ENCODE results near the gene GBX1. TPM values are rescaled to one million over a fixed set of nuclear protein-coding genes. Genes with fewer than 3 reads are reported as not detected.

The GBX1 gene
- total RNA-seq (2022; extraction: Qiagen RNA extraction; ENCODE audit: low read depth), result 0.23 TPM in 1 of 5 replicates, not detected in the others

GRCh38 chr7:151167197-151167961, at the start of gene GBX1:
GBX1 (minus strand) TSS chr7:151167694; CDS start chr7:151167548, 146 bp downstream.

GRCh38 chr7:151210087-151210854, 42.8 kb upstream of the GBX1 start, which contains the start of gene H2BK1:
H2BK1 (minus strand) TSS chr7:151210488; CDS start chr7:151210318, 170 bp downstream.

GRCh38 chr7:151186640-151187408, 19.3 kb upstream of the GBX1 start, which contains the start of gene ASB10:
ASB10 (minus strand) TSS chr7:151187250; CDS start chr7:151187130, 120 bp downstream.

Other genes starting within 250 kb of the GBX1 start
- 0.71 to 1.2 TPM (median 0.98 TPM) in 5 replicates for gene KCNH2, start 189.4 kb downstream of the GBX1 start, total RNA-seq (2022; extraction: Qiagen RNA extraction; ENCODE audit: low read depth)
- 0.07 to 1.0 TPM (median 0.46 TPM) in 5 replicates for gene NOS3, start 176.7 kb downstream of the GBX1 start, total RNA-seq (2022; extraction: Qiagen RNA extraction; ENCODE audit: low read depth)
- 0.25 to 0.94 TPM (median 0.43 TPM) in 5 replicates for gene ATG9B, start 143.2 kb downstream of the GBX1 start, total RNA-seq (2022; extraction: Qiagen RNA extraction; ENCODE audit: low read depth)
- gene ABCB8, start 139.2 kb downstream of the GBX1 start, total RNA-seq (2022; extraction: Qiagen RNA extraction; ENCODE audit: low read depth), result 26.6 to 53.5 TPM (median 47.4 TPM) in 5 replicates
- gene ASIC3, start 119.2 kb downstream of the GBX1 start, total RNA-seq (2022; extraction: Qiagen RNA extraction; ENCODE audit: low read depth), result 6.8 to 11.5 TPM (median 9.8 TPM) in 5 replicates
- gene CDK5, start 109.8 kb downstream of the GBX1 start, total RNA-seq (2022; extraction: Qiagen RNA extraction; ENCODE audit: low read depth), result 31.4 to 36.6 TPM (median 35.2 TPM) in 5 replicates
- 149 to 300 TPM (median 293 TPM) in 5 replicates for gene SLC4A2, start 108.1 kb downstream of the GBX1 start, total RNA-seq (2022; extraction: Qiagen RNA extraction; ENCODE audit: low read depth)
- 40.8 to 89.4 TPM (median 74.8 TPM) in 5 replicates for gene FASTK, start 86.9 kb downstream of the GBX1 start, total RNA-seq (2022; extraction: Qiagen RNA extraction; ENCODE audit: low read depth)
- 25.0 to 62.9 TPM (median 56.1 TPM) in 5 replicates for gene TMUB1, start 84.2 kb downstream of the GBX1 start, total RNA-seq (2022; extraction: Qiagen RNA extraction; ENCODE audit: low read depth)
- gene AGAP3, start 81.2 kb downstream of the GBX1 start, total RNA-seq (2022; extraction: Qiagen RNA extraction; ENCODE audit: low read depth), result 37.7 to 73.4 TPM (median 64.2 TPM) in 5 replicates
- not detected in 5 replicates for gene ASB10, start 19.6 kb upstream of the GBX1 start, total RNA-seq (2022; extraction: Qiagen RNA extraction; ENCODE audit: low read depth)
- gene H2BK1, start 42.8 kb upstream of the GBX1 start, total RNA-seq (2022; extraction: Qiagen RNA extraction; ENCODE audit: low read depth), result not detected in 5 replicates
- 49.7 to 70.8 TPM (median 65.5 TPM) in 5 replicates for gene ABCF2, start 59.5 kb upstream of the GBX1 start, total RNA-seq (2022; extraction: Qiagen RNA extraction; ENCODE audit: low read depth)
- gene CHPF2, start 64.8 kb upstream of the GBX1 start, total RNA-seq (2022; extraction: Qiagen RNA extraction; ENCODE audit: low read depth), result 29.8 to 50.8 TPM (median 45.0 TPM) in 5 replicates
- 8.0 to 11.8 TPM (median 10.5 TPM) in 5 replicates for gene SMARCD3, start 81.0 kb upstream of the GBX1 start, total RNA-seq (2022; extraction: Qiagen RNA extraction; ENCODE audit: low read depth)
- gene NUB1, start 174.1 kb upstream of the GBX1 start, total RNA-seq (2022; extraction: Qiagen RNA extraction; ENCODE audit: low read depth), result 38.6 to 67.8 TPM (median 39.0 TPM) in 5 replicates
- gene WDR86, start 242.3 kb upstream of the GBX1 start, total RNA-seq (2022; extraction: Qiagen RNA extraction; ENCODE audit: low read depth), result 0.13 to 0.23 TPM (median 0.18 TPM) in 3 of 5 replicates, not detected in the others